Stimulated activated CD8-positive, alpha-beta memory T cell treated with anti-CD3 and anti-CD28 coated beads, Interleukin-15, amount 100 ng/mL, for 1 hour (primary cell): ENCODE measurements around the gene RBM22.

ENCODE experiments used
- DNase-seq: peaks from one replicate; pipeline ENCODE4 v3.0.0-alpha.2; 2020; ENCODE audit warnings: low read depth

The RBM22 gene

DNA sequence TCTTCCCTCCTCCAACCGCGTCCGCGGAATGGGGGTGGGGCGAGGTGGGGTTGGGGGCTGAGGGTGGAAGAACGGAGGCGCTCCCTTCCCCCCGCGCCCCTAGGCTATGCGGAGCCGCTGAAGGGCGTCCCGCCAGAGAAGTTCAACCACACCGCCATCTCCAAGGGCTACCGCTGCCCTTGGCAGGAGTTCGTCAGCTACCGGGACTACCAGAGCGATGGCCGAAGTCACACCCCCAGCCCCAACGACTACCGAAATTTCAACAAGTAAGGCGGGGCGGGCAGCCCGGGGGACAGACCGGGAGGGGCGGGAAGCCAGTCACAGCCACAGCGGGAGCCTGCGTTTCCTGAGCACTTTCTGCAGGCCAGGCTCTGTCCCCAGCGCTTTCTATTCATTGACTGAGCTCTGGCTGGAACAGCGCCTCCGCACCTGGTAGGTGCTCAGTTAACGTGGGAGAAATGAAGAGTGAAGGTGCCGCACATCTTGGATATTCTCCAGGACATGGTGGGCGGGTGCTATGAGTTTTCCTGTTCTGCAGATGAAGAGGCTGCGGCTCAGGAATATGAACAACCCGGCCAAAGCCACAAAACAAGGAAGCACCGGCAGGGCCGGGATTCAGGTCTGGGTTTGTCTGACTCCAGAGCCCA, 28.5 kb downstream of the RBM22 start:
- DNase-seq = no peak

DNA sequence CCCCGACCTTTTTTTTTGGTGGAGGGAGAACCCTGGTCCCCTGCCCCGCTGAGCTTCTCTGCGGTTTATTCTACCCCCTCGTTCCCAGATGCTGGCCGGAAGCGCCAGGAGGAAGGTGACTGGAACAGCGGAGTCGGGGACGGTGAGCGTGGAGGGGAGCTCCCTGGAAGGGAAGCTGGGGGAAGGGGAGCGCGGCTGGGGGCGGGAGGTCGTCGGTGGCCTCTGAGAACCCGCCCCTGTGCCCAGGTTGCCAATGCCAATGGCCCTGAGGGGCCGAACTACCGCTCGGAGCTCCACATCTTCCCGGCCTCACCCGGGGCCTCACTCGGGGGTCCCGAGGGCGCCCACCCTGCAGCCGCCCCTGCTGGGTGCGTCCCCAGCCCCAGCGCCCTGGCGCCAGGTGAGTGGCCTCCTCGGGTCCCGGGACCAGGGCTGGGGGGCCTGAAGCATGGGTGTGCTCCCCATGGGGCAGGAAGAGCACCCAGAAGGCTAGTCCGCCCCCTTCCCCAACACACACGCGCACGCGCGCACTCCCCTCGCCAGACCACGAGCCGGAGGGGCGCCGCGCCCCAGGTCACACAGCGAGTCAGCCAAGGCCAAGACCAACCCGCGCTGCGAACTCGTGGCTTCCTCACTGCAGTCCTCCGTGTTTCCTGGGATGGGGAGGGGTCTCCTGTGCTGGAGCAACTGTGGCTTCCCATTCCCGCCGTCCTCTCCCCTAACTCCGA, 29.2 kb downstream of the RBM22 start:
- DNase-seq = no peak

DNA sequence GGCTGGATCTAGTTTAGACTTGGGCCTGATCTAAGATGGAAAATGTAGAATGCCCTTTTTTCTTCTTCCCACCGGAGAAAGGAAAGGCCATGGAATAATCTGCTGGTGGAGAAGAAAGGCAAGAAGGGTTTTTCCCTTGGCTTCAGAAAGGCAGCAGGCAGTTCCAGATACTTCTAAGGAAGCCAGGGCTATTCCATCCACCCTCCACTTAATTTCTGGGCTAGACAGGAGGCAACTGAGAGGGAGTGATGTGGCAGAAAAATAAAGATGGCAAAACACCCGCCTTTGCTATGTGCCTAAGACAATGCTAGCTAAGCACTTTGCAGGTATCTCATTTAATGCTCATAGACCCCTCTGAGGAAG, 29.9 kb downstream of the RBM22 start:
- no peak for DNase-seq

DNA sequence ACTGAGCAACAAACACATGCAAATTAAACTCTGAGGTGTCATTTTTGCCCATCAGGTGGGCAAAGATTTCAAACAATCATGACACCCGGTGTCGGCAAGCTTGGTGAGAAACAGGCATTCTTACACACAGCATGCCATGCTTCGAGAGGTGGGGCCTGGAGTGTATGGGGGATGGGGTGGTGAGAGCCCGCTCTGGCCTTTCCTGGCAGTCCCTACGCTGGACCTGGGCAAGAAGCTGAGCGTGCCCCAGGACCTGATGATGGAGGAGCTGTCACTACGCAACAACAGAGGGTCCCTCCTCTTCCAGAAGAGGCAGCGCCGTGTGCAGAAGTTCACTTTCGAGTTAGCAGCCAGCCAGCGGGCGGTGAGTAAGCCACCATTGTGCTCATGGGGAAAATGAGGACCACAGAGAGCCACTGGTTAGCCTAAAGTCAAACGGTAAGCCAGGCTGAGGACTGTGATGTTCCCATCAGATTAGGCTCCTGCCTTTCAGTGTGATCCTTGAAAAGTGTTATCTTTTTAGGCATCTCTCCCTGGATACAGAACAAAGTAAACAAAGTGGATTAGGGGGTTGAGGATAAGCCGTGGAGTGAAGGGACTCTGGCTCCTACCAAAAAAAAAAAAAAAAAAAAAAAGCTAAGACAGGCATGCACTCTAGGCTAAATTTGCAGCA, 30.5 kb downstream of the RBM22 start:
- DNase-seq = no peak

DNA sequence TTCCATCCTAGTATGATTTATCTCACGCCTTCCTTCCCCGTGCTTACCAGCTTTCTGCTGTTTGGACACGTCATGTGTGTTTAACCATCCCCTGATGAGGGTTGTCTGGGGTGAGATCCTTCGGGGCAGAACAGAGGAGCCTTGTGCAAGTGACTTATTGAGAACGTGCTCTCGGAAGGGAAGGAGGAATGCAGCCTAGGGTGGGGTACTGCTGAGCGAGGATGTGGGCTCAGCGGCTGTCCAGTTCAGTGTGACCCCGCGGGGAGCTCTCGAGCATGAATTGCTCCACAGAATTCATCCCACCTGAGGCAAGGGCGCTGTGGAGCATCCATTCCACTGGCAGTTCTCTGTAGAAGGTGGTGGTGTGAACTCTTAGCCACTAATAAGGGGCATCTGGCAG, 35.8 kb downstream of the RBM22 start:
- no peak for DNase-seq

DNA sequence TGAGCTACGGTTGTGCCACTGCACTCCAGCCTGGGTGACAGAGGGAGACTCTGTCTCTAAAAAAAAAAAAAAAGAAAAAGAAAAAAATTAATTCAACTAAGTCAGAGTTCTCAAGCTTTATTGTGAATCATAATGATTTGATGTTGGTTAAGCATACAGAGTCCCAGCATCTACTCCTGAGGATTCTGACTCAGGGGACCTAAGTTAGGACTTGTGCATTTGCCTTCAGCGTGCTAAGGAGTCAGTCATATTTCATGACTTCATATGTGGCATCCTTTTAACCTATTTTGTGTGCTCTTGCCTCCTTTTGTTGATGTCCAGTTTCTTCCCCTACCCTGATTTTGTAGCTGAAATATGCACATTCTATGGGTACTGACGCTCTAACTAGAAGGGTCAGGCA, 36.9 kb downstream of the RBM22 start:
- DNase-seq = no peak

DNA sequence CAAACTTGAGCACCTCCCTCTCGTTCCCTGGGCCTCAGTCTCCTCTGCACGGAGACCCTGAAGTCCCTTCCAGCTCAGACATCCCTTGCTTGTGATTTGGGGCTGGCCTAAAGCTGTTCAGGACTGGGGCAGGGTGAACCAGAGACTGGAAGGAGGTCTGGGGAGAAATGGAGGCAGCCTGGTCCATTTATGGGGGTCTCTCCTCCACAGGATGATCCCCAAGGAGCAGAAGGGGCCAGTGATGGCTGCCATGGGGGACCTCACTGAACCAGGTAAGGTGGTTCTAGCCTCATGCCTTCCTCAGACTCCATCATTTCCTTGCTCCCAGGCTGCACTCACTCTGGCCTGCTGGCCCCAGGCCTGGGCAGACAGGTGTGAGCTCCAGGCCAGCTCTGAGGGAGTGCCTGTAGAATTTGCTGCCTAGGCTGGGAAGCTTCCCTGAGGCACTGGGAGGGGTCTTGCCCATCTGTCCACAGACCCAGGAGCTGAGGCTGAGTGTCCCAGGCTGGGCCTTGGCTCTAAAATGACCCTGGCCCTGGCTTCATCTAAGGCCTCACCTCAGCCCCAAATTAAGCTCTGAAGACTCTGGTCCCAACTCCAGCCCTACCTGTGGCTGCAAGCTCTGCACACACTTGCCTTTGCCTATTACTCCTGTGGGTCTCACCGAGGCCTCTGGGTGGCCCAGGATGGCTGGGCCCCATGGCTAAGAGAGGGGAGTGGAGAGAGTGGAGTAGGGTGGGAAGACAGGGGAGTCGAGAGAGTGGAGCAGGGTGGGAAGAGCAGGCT, 37.9 kb downstream of the RBM22 start:
- DNase-seq = no peak

DNA sequence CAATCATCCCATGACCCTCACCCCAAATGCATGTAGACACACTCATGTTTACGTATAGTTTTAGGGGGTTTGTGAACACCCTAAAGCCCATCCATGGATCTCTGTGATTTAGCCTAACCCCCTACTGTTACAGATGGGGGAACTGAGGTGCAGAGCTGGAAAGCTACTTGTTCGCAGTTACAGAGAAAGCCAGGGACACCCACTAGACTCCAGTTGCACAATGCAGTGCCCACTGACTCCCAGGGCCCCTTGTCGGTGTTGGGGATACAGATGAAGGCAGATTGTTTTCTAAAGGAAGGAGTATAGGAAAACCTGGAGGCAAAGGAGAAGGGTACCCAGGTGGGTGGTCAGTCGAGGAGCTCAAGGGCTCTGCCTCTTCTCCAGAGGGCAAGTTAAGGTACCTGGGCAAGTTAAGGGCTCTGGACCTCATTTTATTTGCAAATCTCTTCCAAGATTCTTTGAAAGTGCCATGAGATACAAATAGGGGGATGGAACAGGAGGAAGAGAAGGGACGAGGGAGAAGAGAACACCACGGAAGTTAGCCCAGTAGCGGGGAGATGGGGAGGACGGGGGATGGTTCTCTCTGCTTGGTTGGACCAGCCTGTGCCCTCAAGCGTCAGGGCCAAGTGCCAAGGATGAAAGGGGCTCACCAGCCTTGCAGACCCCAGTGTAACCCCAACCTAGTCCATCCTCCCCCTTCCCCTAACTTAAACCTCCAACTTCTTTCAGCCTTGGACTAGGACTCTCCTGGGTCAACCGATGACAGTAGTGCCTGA, 38.9 kb downstream of the RBM22 start:
- no peak for DNase-seq

DNA sequence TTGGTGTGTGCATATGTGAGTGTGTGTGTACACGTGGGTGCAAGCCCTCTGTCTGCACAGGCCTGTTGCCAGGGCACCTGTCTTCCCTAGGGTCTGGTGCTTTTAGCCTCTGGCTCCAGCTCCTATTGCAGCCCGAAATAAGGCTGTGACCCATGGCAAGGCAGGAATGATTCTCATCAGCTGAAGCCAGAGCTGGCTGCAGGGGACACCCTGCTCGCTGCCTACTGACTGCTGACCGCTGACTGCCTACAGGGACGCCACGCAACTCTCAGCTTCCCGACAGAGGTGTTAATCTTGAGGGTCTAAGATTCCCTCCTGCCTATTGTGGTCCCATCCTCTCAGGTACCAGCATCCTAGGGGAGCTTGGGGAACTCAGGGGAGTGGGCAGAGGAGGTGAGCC, 39.8 kb downstream of the RBM22 start, which contains the start of gene MYOZ3:
Gene MYOZ3 (plus strand): TSS at position 166 of the 400 bp plus-strand sequence. CDS start 1,691 bp downstream, outside the sequence.
- no peak for DNase-seq

DNA sequence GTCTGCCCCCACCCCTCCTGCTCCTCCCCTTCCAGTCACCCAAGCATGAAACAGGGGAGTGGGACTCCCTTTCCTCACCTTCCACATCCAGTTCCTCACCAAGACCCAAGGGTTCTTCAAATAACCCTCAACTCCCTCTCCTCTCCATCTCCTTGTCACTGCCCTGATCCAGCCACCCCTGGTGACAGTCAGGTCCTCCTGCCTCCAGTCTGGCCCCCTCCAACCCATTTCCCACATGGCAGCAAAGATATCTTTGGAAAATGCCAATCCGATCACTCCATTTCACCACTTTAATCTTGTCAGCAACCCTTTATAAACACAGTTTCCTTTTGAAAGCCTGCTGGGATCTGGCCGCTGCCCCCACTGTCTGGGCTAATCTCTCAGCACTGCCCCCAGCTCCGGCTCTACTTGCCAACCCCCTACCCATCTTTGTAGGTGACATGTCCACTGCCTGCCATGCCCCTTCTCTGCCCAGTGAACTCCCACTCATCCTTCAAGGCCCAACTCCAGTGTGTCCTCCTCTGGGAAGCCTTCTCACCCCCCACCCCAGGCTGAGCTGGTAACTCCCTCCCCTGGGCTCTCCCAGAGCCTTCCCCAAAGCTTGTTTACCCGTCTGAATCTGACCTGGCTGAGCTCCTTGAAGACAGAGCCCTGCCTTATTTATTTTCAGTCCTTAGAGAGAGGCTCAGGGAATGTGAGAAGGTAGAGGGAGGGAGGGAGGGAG, 40.6 kb downstream of the RBM22 start:
- DNase-seq = no peak

DNA sequence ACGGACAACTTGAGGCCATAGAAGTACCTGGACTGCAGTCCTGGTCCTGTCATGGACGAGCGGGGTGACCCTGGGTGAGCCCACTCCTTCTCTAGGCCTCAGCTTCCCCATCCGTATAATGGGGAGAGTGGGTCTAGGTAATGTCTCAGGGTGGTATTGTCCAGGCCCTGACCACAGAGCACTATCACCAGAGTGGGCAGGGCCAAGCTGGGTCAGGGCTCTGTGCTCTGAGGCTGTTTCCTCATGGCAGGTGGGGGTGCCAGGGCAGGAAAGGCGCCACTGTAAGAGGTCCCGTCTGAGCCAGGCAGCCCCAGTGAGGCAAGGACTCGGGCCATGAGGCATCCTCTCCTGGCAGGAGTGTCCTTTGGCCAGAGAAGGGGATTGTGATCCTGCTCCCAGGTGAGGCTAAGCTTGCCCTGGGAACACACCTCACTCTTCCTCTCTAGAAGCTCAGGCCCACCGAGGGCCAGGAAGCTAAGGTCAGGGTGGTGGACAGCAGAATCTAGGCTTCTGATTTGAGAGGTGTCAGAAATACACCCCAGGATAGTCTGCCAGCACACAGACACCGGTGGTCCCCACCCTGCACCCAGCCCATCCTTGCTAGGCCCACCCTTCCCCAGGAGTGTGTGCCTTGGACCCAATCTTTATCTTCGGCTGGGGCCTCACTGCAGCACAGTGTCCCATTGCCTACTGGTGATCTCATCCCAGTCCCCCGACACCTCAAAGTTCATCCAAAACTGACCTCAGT, 41.3 kb downstream of the RBM22 start:
- no peak for DNase-seq

DNA sequence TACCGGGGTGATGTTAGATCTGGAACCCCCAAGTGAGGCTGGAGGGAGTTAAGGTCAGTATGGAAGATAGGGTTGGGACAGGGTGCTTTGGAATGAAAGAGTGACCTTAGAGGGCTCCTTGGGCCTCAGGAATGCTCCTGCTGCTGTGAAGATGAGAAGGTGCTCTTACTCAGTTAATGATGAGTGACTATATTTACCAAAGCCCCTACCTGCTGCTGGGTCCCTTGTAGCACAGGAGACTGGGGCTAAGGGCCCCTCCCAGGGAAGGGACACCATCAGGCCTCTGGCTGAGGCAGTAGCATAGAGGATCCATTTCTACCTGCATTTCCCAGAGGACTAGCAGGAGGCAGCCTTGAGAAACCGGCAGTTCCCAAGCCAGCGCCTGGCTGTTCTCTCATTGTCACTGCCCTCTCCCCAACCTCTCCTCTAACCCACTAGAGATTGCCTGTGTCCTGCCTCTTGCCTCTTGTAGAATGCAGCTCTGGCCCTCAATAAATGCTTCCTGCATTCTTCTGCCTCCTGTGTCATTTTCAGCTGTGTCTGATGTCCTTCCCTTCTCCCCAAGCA, 42.1 kb downstream of the RBM22 start:
- DNase-seq = no peak

DNA sequence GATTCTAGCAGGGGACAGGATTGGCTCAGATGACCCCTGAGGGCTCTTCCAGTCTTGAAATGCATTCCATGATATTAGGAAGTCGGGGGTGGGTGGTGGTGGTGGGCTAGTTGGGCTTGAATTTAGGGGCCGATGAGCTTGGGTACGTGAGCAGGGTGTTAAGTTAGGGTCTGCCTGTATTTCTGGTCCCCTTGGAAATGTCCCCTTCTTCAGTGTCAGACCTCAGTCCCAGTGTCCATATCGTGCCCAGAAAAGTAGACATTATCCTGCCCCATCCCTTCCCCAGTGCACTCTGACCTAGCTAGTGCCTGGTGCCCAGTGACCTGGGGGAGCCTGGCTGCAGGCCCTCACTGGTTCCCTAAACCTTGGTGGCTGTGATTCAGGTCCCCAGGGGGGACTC, 42.7 kb downstream of the RBM22 start:
- DNase-seq = no peak

DNA sequence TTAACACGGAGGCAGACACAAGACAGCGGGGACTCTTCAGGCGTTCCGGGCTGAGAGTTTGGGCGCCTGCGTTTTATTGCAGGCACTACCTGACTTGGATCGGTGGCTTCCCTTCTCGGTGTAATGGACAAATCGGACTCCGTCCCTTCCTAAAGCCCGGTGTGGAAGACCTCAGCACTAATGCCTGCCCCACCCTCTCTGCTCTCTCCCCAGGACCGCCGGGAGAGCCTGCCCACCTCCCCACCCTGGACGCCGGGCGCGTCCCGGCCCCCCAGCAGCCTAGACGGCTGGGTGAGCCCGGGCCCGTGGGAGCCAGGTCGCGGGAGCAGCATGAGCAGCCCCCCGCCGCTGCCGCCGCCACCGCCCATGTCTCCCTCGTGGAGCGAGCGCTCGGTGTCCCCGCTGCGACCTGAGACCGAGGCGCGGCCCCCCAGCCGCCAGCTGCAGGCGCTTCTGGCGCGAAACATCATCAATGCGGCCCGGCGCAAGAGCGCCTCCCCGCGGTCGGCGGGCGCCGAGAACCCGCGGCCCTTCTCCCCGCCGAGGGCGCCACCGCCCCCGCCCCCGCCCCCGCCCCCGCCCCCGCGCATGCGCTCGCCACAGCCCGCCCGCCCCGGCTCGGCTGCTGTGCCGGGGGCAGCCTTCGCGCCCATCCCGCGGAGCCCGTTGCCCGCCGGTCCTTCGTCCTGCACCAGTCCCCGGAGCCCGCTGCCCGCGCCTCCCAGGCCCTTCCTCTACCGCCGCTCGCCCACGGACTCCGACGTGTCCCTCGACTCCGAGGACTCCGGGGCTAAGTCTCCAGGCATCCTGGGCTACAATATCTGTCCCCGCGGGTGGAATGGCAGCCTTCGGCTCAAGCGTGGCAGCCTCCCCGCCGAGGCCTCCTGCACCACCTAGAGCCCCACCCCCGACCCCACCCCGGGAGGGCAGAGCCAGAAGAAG, 44.4 kb downstream of the RBM22 start:
- peak; percentile 46 for DNase-seq

DNA sequence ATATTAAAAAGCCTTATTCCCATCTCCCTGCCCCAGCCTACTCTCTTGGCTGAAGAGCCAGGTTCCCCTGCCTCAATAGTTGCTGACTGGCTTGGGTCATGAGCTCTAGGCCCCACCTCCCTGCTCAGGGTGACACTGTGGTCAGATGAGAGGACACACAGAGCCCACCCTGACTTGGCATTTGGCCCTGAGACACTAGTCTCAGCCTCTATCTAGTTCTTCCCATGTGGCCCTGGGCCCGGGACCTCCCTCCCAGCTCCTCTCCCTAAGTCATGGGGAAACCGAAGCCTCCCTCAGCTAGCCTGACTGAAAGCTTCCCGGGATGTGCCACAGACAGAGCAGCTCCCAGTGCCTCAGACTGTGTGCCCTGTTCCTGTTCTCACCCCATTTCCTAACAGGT, 45.6 kb downstream of the RBM22 start:
- no peak for DNase-seq

DNA sequence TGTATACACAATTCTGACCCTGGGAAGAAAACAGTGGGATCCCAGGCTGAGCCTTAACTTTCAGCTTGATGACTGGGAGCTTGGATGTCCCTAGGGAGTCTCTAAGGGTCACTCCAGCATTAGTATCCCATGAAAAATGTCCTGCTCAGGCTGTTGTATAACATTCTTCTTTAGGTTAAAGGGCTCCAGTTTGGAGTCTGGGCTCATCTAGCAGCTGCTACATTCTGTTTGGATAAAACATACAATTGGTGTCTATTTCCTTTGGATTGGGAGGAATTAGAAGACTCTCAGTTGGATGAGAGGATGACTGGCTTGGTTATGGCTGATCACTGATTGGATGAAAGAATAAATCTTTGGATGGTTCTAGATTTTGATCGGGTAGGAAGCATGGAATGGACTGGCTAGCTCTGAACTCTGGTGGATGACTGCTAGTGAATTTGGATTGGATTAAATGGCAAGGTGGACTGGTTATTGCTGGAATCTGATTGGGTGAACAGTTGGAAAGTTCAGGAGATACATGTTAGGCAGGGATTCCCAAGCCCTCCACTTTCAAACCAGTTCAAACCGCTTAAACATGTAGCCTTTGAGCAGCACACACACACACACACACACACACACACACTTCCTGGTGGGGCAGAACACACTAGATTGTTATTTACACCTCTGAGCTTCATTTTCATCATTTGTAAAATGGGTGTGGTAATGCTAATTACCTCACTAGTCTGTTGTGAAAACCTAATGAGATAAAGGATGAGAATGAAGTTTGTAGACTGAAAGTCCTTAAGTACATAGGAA, 46.9 kb downstream of the RBM22 start:
- no peak for DNase-seq

DNA sequence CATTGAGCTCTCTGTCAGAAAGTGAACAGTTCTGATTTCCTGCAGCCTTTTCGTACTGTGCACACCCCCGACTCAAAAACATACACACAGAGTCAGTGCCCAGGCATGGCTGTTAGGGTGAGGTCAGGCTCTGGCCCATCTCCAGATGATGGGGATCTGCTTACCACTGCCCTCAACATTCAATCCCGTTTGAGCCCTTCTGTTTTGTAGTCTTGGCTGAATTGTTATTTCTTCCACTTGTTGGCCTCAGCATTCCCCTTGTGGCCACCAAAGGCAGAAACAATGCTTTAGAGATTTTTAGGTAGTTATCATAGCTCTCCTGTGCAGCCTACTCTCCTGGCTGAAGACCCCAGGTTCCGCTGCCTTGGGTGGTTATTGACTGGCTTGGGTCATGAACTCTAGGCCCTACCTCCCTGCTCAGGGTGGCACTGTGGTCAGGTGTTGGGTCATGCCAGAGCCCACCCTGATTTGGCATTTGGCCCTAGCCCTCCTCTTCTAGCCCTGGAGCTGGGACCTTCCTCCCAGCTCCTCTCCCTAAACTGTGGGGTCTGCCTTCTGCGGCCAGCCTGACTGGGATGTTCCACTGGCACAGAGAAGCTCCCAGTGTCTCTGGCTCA, 47.6 kb downstream of the RBM22 start:
- DNase-seq = no peak
